ENCODE results near the gene TRIM46.
"Not testable (repeated sequence)": the region's sequence is repeated elsewhere in the genome, so short reads cannot be mapped to it uniquely, and the experiment has no call there.

- TF ChIP-seq CTCF (conservative IDR thresholded peaks at IDR 0.05; ENCODE audit: low read depth, low read length); EZH2phosphoT487 (IDR thresholded peaks at IDR 0.05; ENCODE audit: borderline replicate concordance, low read length): not testable (repeated sequence)
These were observed 57.7 kb downstream of the TRIM46 start for GRCh38 chr1:155231302-155231701.

Data from PC-3 (cell line).